Astrocyte of the cerebellum (primary cell): ENCODE data around the gene NRAP.

Experiments
- DNase-seq: peaks from one replicate; pipeline ENCODE4 v3.0.0-alpha.2; 2011; ENCODE audit warnings: low read depth
- H3K4me3 ChIP-seq: 2 replicates; pipeline ENCODE4 v1.5.1; 2011; ENCODE audit warnings: mild to moderate bottlenecking, low read depth, low read length, moderate library complexity
- in situ Hi-C: cut with HindIII; loops from 2 replicates; pipeline ENCODE4 v1.10.0; 2017; ENCODE audit warnings: low sequenced_read_pairs
- TF ChIP-seq, protein P1 (sequence below): IDR thresholded peaks from 2 replicates; pipeline ENCODE4 v1.5.1; 2012; ENCODE audit warnings: low read length, low read depth, moderate library complexity, mild to moderate bottlenecking; ENCODE audit errors: missing control alignments

The NRAP gene

DNA sequence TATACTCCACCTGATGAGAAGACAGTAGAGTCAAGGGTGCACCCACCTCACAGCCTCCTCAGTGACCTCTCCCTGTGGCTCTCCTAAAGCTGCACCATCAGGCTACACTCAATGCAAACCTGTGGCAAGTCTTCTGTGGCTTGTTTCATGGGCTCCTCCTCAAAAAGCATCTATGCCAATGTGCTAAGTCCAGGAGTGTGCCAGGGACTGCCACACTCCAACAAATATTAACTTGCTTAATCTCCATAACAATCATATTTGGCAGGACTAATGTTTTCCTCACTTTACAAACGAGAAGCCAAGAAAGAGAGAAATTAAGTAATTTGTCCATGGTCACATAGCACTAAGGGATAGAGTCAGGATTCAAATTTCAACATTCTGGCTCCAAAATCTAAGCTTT, 11.9 kb downstream of the NRAP start:
- TF ChIP-seq, protein P1, sequence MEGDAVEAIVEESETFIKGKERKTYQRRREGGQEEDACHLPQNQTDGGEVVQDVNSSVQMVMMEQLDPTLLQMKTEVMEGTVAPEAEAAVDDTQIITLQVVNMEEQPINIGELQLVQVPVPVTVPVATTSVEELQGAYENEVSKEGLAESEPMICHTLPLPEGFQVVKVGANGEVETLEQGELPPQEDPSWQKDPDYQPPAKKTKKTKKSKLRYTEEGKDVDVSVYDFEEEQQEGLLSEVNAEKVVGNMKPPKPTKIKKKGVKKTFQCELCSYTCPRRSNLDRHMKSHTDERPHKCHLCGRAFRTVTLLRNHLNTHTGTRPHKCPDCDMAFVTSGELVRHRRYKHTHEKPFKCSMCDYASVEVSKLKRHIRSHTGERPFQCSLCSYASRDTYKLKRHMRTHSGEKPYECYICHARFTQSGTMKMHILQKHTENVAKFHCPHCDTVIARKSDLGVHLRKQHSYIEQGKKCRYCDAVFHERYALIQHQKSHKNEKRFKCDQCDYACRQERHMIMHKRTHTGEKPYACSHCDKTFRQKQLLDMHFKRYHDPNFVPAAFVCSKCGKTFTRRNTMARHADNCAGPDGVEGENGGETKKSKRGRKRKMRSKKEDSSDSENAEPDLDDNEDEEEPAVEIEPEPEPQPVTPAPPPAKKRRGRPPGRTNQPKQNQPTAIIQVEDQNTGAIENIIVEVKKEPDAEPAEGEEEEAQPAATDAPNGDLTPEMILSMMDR, result no peak
- no peak overlapping the region for H3K4me3 ChIP-seq
- in situ Hi-C loops, result no loop called here
- no peak for DNase-seq

DNA sequence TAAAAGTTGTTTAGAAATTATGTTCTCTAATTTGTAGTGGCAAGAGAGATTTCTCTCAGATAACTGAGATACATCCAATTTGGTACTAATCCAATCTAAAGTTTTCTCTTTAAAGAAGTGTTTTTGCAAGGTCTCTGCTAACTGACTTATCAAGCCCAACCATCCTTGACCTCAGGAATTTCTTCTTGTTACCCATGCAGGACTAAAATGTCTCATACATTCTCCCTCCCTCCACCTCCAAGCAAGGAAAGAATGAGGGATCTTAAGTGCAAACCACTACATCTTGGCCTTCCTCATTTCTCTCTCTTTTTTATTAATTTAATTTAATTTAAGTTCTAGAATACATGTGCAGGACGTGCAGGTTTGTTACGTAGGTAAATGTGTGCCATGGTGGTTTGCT, 12.8 kb downstream of the NRAP start:
- no peak overlapping the region for H3K4me3 ChIP-seq
- TF ChIP-seq, protein P1, result no peak
- DNase-seq, result no peak
- in situ Hi-C loops, result no loop called here

DNA sequence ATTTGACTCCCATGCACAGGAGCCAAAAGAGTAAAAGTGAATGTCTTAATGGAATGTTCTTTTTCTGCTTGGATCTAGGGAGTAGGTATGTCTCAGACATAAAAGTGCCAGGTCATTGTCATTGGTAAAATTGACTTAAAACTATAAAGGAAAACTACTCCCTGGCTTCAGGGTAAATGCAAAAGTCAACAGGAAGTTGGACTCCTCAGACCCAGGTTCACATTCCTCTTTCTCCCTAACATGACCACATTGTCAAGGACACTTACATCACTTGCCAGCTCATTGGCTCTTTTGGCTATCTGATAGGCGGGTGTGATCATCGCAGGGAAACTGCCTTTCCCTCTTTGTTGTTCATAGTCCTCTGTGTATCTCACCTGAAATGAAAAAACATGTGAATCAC, 13.7 kb downstream of the NRAP start:
- no peak for DNase-seq
- no peak overlapping the region for H3K4me3 ChIP-seq
- in situ Hi-C loops, result no loop called here
- TF ChIP-seq, protein P1, result no peak

DNA sequence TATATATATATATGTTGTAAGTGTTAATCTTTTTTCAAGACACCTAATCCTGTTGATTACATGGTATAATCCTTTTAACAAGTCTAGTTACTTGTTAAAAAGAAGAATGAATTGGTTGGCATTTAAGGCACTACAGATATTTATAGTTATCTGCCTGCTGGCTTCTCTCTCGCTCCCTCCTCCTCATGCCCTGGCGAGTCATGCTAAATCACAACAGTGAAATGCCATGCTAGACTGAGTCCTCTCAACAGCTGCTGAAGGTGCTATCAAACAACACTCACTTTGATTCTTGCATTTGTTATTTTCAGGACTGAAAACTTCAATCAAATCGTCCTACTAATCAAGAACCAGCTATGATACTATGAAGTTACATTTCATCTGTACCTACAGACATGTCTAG, 15.4 kb downstream of the NRAP start:
- no peak overlapping the region for H3K4me3 ChIP-seq
- no peak for DNase-seq
- TF ChIP-seq, protein P1, result no peak
- in situ Hi-C loops, result no loop called here

DNA sequence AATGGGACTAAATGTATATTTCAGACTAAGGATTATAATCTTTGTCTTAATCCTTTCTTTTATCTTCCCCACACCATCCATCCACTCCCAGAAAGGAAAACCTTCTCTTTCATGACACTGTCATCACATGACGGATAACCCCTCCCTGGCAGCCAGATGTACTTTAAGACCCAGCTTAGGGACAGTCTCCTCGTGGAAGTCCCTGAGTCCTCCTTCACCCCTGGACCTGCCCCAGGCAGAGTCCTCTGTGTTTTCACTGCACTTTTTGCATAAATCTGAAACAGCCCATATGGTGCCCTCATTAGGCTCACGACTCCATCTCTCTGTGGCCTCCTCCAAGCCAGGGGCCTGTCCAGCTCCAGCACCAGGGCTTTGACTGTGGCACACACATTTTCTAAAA, 16.0 kb downstream of the NRAP start:
- in situ Hi-C loops, result no loop called here
- H3K4me3 ChIP-seq, result no peak overlapping the region
- TF ChIP-seq, protein P1, result no peak
- DNase-seq, result no peak

DNA sequence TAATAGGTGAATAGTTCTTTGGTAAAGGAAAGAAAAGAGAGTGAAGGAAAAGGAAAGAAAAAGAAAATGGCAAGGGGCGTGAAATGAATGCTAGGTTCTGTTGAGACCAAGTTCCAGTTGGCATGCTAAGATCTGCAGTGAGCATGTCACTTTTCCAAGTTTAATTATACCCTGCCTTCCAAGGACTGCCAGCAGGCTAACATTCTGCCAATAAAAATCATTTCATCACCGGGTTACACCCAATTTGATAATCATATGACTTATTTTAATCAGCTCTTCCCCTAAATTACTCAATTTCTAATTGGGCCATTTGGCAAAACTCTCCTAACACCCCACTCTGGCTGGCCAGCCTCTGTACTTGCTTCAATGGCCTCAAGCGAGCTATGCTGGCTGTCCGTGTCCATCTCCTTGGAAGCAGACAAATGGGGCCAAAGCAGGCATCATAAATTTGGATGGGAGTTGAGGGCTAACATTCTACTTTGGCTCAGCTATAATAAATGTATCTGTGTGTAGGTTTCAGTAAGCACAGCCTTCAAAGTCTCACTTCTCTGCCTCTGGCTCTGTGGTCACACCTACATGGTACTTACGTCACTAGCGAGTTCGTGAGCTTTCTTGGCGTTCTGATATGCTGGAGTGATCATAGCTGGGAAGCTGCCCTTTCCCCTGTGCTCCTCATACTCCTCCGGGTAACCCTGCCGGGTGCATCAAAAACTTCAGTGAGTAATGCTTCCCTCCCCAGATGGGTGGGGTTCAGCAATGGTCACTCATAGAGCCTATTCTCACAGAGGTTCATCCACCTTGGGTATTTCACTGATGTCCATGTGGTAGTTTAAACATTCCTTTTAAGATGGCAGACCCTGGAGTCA, 17.3 kb downstream of the NRAP start:
- in situ Hi-C loops, result no loop called here
- no peak overlapping the region for H3K4me3 ChIP-seq
- TF ChIP-seq, protein P1, result no peak
- DNase-seq, result no peak
